ENCODE results near the gene SGTB. TPM values are rescaled to one million over a fixed set of nuclear protein-coding genes. Genes with fewer than 3 reads are reported as not detected.

Gene SGTB, protein sequence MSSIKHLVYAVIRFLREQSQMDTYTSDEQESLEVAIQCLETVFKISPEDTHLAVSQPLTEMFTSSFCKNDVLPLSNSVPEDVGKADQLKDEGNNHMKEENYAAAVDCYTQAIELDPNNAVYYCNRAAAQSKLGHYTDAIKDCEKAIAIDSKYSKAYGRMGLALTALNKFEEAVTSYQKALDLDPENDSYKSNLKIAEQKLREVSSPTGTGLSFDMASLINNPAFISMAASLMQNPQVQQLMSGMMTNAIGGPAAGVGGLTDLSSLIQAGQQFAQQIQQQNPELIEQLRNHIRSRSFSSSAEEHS
- 1 to 10 TPM; 2.1 to 3.1 TPM for total RNA-seq
- long read RNA-seq, result 0 reads

DNA sequence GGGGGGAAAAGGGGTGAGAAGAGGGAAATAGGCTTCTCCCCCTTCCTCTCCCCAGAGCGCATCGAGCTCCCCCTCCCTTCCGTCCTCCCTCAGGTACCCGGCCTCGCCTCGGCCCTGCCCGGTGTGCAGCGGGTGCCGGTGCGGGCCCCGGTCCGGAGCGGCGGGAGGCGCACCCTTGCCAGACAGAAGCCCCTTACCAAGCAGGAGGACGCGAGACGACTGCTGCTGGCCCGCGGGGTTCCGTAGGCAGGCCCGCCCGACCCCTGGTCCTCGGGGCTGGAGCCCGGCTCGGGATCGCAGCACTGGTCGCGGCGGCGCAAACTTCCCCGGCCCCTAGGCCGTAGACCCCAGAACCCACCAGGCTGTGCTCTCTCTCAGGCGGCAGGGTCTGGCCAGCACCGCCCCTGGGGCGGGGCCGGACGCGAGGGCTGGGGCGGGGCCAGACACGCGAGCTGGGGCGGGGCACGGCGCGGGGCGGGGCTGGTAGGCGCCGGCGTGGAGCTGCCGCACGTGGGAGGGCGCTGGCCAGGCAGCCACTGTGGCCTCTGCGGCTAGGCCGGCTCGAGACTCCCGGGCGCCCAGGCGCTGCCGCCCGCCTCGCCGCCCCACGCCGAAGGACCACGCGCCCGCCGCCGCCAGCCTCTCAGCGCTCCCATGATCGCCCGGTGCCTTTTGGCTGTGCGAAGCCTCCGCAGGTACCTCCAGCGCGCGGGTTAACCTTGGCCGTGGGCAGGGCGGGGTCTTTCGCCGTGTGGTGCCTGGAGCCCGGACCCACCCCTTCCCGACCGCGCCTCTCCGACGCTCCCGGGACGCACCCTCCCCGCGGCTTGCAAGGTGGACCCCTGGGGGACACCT is at the start of gene SGTB, which contains the start of gene NLN:
Gene SGTB, minus strand, starts transcription at position 390 of the 855 bp plus-strand sequence. CDS start 1,302 bp downstream, outside the sequence.
Gene NLN, plus strand, starts transcription at position 486 of the 855 bp plus-strand sequence. Its CDS starts 169 bp downstream, at position 655.
- DNase-seq (peak; percentile 77 to 91), ATAC-seq (peak; percentile 99)
- intact Hi-C loops (cut with DNase I, micrococcal nuclease), result no loop called here

DNA sequence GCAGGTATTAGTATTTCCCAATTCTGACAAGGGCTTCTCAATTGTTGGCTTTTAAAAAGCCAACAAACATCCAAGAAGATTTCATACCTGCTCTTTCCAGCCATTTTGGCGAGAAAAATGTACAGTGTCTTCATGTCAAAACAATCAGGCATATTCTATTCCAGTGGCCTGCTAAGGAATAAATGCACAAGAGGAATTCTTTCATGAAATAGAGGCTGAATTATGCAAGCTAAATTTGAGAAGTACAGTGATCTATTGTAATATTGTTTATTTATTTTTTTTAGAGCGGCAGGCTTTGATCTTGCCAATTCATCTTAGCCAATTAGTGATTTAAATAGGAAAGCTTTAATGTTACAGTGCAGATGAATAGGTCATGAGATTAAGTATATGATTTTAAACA is 49.4 kb upstream of the SGTB start:
- intact Hi-C loops (cut with DNase I, micrococcal nuclease), result no loop called here
- no peak for ATAC-seq
- DNase-seq, result no peak

DNA sequence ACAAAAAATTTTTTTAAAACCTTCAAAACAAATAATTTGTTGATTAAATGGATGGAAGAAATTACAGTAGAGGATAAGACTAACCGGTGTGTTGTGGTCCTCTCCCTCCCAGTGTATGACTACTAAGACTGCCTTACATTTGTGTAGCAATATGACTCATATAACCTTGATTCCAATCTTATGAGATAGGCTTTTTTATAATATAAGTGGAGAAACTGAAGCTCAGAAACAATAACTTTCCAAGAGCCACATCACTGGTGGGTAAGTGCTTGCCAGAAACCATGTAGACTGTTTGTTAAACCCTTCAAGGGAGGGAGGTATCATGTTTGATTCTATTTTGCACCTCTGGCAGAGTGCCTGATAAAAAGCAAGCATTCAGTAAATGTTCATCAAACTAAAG is 47.6 kb upstream of the SGTB start:
- intact Hi-C loops (cut with DNase I, micrococcal nuclease), result no loop called here
- ATAC-seq (no peak), DNase-seq (no peak)

DNA sequence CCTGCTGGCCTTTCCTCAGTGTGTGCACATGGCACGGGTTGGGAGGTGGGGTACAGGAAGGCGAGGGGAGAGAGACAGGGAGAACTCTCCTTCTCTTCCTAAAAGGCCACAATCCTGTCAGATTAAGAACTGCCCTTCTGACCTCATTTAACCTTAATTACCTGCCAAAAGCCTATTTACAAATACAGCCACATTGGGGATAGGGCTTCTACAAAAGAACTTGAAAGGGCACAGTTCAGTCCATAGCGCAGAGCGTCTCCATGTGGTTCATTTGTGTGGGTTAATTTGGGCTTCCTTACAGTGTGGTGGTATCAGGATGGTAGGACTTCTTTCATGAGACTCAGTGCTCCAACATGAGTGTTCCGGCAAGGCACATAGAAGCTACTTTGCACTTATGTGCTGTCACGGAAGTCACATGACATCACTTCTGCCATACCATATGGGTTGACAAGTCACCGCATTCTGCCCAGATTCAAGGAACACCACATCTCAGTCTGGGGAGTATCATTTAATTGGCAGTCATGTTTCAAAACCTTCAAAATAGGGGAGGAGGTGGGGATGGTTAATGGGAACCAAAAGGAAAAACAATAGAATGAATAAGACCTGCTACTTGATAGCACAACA is 46.9 kb upstream of the SGTB start:
- ATAC-seq (no peak), DNase-seq (no peak)
- intact Hi-C loops (cut with DNase I, micrococcal nuclease), result no loop called here

DNA sequence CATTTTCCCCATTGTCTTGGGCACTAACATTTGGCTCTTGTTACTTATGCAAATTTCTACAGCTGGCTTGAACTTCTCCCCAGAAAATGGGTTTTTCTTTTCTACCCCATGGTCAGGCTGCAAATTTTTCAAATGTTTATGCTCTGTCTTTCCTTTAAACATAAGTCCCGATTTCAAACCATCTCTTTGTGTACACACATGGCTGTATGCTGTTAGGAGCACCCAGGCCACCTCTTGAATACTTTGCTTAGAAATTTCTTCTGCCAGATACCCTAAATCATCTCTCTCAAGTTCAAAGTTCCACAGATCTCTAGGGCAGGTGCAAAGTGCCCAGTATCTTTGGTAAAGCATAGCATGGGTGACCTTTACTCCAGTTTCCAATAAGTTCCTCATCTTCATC is 45.7 kb upstream of the SGTB start:
- DNase-seq, result no peak
- intact Hi-C loops (cut with DNase I, micrococcal nuclease), result no loop called here
- no peak for ATAC-seq

DNA sequence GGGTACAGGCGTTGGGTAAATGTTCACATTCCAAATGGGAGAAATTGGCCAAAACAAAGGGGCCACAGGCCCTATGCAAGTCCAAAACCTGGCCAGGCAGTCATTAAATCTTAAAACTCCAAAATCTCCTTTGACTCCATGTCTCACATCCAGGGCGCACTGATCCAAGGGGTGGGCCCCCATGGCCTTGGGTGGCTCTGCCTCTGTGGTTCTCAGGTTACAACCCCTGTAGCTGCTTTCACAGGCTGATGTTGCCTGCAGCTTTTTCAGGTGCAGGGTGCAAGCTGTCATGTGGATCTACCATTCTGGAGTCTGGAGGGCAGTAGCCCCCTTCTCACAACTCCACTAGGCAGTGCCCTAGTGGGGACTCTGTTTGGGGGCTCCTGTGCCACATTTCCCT is 44.9 kb upstream of the SGTB start:
- ATAC-seq (no peak), DNase-seq (no peak)
- intact Hi-C loops (cut with DNase I, micrococcal nuclease), result no loop called here

DNA sequence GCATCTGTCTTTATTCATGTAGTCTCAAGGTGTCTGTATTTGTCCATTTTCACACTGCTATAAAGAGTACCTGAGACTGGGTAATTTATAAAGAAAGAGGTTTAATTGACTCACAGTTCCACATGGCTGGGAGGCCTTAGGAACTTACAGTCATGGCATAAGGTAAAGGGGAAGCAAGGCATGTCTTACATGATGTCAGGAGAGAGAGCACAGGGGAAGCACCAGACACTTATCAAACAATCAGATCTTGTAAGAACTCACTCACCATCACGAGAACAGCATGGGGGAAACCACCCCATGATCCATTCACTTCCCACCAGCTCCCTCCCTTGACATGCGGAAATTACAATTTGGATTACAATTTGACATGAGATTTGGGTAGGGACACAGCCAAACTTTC is 44.3 kb upstream of the SGTB start:
- intact Hi-C loops (cut with DNase I, micrococcal nuclease), result no loop called here
- ATAC-seq, result no peak
- DNase-seq, result no peak

DNA sequence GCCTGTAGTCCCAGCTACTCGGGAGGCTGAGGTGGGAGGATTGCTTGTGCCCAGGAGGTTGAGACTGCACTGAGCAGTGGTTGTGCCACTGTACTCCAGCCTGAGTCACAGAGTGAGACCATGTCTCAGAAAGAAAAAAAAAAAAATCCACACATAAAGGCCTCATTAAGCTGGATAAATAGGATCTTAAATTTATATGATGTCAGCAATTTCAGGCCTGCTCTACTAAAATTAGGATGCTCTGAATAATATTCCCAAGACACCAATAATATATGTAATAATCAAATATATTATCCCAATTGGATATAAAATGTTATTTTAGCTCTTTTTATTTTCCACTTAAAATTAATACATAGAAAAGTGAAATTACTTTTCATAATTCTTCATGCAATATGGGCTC is 43.7 kb upstream of the SGTB start:
- intact Hi-C loops (cut with DNase I, micrococcal nuclease), result no loop called here
- DNase-seq, result no peak
- ATAC-seq, result no peak

DNA sequence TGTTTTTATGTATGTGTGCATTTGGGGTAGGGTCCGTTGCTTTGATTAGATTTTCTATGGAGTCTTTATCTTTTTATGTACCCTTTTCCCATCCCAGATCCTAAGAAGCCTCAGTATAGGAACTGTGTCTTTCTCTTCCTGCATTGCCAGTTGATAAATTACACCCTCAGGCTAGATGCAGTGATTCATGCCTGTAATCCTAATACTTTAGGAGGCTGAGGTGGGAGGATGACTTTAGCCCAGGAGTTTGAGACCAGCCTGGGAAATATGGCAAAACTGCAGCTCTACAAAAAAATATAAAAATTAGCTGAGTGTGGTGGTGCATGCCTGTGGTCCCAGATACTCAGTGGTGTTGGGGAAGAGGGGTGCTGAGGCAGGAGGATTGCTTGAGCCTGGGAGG is 40.3 kb upstream of the SGTB start:
- no peak for ATAC-seq
- intact Hi-C loops (cut with DNase I, micrococcal nuclease), result no loop called here
- no peak for DNase-seq

DNA sequence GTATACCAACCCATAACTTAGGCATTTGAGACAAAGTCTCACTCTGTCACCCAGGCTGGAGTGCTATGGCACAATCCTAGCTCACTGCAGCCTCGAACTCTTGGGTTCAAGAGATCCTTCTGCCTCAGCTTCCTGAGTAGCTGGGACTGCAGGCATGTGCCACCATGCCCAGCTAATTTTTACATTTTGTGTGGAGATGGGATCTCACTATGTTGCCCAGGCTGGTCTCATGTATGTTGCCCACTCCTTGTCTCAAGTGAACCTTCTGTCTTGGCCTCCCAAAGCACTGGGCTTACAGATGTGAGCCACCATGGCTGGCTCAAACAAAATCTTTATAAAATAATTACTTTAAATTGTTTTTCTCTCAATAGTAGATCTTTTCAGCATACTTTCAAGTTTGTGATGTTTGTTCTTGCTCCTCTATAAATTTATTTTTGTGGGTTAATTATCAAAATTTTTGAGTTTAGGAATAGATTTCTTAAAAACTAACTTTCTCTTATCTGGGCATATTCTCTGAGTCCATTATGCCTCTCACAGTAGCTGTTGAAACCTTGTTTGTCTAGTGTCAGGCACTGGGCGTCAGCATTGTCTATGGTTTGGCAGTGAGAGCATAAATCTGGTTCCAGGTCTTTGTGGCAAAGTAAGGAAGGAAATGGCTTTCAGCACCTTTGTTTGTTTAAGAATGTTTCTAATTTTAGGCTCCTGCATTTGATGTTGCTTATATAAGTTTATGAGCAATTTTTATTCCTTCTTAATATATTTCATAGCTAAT is 38.8 kb upstream of the SGTB start:
- intact Hi-C loops (cut with DNase I, micrococcal nuclease), result no loop called here
- ATAC-seq (peak; percentile 94), DNase-seq (peak in 1 of 2 donors; percentile 34)

DNA sequence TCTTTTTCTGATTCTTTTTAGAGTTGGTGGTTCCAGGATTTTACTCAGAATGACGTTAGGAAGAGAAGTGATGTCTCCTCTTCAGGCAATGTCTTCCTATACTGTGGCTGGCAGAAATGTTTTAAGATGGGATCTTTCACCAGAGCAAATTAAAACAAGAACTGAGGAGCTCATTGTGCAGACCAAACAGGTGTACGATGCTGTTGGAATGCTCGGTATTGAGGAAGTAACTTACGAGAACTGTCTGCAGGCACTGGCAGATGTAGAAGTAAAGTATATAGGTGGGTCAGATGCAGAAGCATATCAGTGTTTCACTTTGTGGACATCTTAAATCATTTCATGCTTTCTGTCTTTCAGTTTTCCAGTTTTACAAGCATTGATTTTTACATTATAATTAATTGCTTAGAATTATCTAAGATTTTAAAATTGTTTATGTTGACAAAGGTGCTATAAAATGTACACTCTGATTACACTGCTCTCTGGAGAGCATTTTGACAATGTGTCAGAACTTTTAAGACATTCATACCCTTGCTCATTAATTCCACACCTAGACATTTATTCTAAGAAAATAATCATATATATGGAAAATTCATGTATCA is 36.7 kb upstream of the SGTB start:
- intact Hi-C loops (cut with DNase I, micrococcal nuclease), result no loop called here
- ATAC-seq (no peak), DNase-seq (no peak)

DNA sequence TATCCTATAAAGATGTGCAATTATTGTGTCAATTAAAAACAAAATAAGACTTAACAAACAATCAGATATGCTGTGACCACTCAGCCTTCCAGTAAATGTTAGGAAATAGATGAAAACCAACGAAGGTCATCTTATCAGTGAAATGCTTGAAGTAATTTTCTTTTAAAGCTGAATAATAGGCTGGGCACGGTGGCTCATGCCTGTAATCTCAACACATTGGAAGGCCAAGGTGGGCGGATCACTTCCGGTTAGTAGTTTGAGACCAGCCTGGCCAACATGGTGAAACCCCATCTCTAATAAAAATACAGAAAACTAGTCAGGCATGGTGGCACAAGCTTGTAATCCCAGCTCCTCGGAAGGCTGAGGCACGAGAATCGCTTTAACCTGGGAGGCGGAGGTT is 31.3 kb upstream of the SGTB start:
- intact Hi-C loops (cut with DNase I, micrococcal nuclease), result no loop called here
- no peak for DNase-seq
- no peak for ATAC-seq

DNA sequence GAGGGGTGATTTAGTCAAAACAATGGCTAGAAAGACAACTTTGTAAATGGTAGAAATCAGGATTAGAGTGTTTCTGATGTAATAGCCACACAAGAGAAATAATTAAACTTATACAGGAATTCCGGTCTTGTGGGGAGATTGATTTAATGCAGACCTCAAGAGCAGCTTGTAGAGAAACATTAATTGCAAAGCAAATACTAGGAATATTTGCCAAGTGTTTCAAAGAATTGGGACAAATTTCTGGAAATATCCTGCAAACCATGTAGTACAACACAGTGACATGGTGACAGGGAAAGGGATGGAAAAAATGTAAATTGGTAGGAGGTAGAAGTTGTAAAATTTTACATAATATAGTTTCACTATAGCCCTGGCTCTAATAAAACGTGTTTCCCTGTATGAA is 29.0 kb upstream of the SGTB start:
- DNase-seq, result no peak
- ATAC-seq, result no peak
- intact Hi-C loops (cut with DNase I, micrococcal nuclease), result no loop called here

DNA sequence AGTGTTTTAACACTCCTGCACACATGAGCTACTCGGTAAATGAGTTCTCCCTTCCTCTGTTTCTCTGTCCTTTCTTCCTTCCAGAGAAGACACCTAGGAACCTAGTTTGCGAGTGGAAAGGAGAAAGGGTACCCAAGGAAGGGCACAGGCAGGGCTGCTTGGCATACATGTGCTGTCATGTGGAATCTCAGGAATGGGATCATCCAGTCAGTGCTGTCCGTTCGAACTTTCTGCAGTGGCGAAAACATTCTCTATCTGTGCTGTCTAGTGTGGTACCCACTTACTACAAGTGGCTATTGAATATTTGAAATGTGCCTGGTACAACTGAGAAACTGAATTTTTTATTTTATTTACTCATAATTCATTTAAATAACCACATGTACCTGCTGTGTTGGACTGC is 28.0 kb upstream of the SGTB start:
- intact Hi-C loops (cut with DNase I, micrococcal nuclease), result no loop called here
- ATAC-seq (no peak), DNase-seq (no peak)

DNA sequence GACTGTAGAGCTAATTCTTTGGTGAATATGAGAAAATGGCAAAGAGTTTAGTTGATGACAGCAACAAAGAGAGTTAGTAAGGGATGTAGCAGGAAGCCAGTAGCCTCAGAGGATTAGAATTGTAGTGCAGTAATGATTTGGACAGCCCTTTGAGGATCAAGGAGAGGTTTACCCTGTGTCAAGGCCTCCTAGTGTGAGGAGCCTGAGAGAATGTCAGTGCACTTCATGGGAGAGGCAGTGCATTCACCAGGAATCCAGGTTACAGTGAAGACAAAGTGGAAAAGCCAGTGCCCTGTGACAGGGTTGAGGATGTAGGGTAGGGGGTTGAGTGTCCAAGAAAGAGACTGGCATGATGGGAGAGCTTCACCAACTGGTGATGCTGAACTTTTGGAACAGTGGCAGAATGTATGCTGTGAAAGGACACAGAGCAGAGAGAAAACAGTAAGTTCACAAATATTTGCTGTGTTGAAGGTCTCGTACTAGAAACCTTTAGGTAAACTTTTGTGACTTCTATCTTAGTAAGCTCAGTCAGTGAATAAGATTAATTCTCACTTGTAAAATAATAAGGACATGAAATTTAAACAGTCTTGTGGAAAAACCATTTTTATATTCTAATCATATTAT is 27.4 kb upstream of the SGTB start:
- ATAC-seq (no peak), DNase-seq (no peak)
- intact Hi-C loops (cut with DNase I, micrococcal nuclease), result no loop called here

DNA sequence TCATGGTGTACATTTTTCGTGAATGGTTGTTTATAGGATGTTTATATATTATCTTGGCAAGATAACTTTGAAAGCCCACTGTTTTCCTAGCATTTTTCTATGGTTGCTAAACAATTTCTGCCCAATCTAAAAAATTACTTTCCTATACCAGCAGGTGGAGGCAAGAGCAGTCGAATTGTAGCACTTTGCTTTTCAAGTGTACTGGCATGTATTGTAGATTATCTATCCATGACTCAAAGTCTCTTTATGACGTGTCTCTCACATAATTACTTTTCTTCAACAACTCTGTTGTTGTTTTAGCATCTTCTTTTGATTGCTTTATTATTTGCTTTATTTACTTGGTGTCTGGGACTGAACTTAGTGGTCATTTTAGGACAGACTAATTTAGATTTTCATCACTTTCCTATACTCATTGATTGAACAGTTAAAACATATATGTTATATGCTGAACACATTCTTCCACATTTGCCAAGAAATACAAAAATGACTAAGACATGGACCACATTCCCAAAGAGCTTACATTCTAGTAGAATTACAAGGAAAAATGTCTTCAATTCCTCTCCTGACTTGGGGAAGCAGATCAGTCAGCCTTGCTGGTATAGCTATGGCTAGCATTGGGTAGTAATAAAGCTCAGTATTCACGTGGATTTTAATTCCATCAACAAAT is 20.8 kb upstream of the SGTB start:
- ATAC-seq (peak; percentile 90), DNase-seq (no peak)
- intact Hi-C loops (cut with DNase I, micrococcal nuclease), result no loop called here

DNA sequence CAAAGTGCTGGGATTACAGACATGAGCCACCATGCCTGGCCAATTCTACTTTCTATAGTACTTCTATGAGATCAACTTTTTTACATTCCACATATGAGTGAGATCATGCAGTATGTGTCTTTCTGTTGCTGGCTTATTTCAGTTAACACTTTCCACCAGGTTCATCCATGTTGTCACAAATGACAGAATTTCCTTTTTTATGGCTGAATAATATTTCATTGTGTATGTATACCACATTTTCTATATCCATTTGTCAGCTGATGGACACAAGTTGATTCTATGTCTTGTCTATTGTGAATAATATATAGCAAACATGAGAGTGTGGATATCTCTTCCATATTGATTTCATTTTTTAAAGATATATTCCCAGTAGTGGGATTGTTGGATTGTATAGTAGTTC is 17.3 kb upstream of the SGTB start:
- intact Hi-C loops (cut with DNase I, micrococcal nuclease), result no loop called here
- DNase-seq (no peak), ATAC-seq (no peak)

DNA sequence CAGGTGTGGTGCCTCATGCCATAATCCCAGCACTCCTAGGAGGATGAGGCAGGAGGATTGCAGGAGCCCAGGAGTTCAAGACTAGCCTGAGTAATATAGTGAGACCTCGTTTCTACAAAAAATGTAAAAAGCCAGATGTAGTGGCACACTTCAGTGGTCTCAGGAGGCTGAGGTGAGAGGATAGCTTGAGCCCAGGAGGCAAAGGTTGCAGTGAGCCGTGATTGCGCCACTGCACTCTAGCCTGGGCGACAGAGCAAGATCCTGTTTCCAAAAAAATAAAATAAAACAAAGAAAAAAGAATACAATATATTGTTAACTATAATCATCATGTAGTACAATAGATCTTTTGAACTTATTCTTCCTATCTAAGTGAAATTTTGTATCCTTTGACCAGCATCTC is 16.4 kb upstream of the SGTB start:
- DNase-seq, result no peak
- ATAC-seq, result no peak
- intact Hi-C loops (cut with DNase I, micrococcal nuclease), result no loop called here

All from left colon (tissue), 2 donors.